ENCODE measurements around the gene DRC3.
A peak's percentile ranks its signal among the peaks of the same experiment; 100 is the strongest.

Gene DRC3

DNA sequence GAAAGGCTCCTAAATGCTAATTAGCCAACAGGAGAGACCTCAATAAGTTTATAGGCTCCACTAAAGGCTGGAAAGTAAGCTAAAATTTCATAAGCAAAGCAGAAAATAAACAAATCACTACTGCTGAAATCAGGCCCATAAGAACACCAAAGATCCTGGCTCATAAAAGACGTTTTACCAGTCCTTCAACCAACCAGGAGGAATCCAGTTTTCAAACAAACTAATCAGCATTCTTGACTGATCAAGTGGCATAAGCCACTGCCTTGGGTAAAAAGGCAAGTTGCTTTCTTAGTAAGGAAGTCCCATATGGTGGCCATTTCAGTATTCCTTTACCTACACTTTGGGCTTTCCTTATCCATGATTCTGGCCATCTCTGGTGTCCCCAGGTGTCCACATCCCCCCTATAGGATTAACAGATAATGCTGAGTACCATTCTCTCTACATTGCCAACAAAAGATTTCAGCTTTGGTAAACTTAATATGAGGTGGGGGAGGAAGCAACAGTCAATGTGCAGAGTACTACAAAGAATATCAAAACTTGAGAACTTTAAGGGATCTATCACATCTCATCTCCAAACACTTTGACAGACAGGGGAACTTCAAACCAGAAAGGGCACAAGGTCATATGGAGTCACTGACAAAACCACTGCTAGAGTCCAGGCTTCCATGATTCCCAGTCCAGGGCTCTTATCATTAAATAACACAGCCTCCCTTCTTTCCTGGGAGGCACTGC, 1.8 kb upstream of the DRC3 start:
- Histone ChIP-seq H3K9me2 (replicated peaks; ENCODE audit: insufficient read depth, low read length) (no peaks in the 10 kb centered on the region), H3K27ac (ENCODE audit: low read length) (no peak overlapping the region), H3K4me3 (ENCODE audit: low read length) (peak overlapping the region; percentile 73), H3K4me2 (ENCODE audit: low read depth, low read length) (peak overlapping the region; percentile 72), H2AFZ (ENCODE audit: low read length) (no peak overlapping the region), H3K36me3 (replicated peaks; ENCODE audit: insufficient read depth, low read length) (no peaks in the 10 kb centered on the region), H3K9me3 (replicated peaks; ENCODE audit: insufficient read depth, low read length) (no peaks in the 10 kb centered on the region), H3F3A (ENCODE audit: insufficient read depth, low read length) (peaks cover 17% of the 10 kb centered on the region), H4K20me1 (ENCODE audit: insufficient read depth, low read length) (no peaks in the 10 kb centered on the region), H3K4me1 (ENCODE audit: low read length) (peaks cover 29% of the 10 kb centered on the region), H3K9ac (ENCODE audit: low read length) (peak overlapping the region; percentile 64; the same call in 1 of the 2 replicates), H3K27me3 (replicated peaks; ENCODE audit: insufficient read depth, low read length) (no peaks in the 10 kb centered on the region), H3K79me2 (ENCODE audit: low read length) (peaks cover 54% of the 10 kb centered on the region)
- no peak for DNase-seq
- TF ChIP-seq, protein P1, sequence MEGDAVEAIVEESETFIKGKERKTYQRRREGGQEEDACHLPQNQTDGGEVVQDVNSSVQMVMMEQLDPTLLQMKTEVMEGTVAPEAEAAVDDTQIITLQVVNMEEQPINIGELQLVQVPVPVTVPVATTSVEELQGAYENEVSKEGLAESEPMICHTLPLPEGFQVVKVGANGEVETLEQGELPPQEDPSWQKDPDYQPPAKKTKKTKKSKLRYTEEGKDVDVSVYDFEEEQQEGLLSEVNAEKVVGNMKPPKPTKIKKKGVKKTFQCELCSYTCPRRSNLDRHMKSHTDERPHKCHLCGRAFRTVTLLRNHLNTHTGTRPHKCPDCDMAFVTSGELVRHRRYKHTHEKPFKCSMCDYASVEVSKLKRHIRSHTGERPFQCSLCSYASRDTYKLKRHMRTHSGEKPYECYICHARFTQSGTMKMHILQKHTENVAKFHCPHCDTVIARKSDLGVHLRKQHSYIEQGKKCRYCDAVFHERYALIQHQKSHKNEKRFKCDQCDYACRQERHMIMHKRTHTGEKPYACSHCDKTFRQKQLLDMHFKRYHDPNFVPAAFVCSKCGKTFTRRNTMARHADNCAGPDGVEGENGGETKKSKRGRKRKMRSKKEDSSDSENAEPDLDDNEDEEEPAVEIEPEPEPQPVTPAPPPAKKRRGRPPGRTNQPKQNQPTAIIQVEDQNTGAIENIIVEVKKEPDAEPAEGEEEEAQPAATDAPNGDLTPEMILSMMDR (IDR thresholded peaks at IDR 0.05; ENCODE audit: low read length) = no peak
- TF ChIP-seq EZH2phosphoT487 (IDR thresholded peaks at IDR 0.05; ENCODE audit: low read length) (no peak), EZH2 (optimal IDR thresholded peaks at IDR 0.05; ENCODE audit: low read depth, low read length) (no peak)

DNA sequence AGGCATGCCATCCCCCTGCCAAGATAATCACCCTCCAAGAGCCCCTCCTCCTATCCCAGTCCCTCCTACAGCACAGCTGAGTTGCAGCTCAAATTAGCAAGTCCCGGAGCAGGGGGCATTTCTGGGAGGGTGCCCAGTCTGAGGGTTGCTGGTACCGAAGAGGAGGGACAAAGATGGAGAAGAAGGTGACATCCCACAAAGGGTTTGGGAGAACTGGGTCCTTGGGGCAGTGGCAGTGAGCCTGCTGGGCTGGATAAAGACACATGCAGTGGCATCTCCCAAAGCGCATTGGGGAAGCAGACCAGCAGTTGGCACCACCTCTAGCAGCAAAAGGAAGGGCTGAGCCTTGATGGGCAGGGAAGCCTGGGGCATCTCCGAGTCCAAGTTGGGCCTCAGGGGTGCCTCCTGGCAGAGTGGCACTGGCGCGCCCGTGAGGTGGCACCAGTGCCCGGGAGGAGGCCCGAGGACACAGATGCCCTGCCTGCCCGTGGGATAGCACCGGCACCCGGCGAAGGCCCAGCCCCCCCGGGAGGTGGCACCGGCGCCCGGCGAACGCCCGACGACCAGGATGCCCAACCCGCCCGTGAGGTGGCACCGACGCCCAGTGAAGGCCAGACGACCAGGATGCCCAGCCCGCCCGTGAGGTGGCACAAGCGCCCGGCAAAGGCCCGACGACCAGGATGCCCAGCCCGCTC, 1.1 kb upstream of the DRC3 start:
- Histone ChIP-seq H2AFZ (ENCODE audit: low read length) (peak overlapping the region; percentile 58), H3K9me3 (replicated peaks; ENCODE audit: insufficient read depth, low read length) (no peaks in the 10 kb centered on the region), H3K4me3 (ENCODE audit: low read length) (peak overlapping the region; percentile 73), H3K4me1 (ENCODE audit: low read length) (peaks cover 23% of the 10 kb centered on the region), H3K9ac (ENCODE audit: low read length) (peak overlapping the region; percentile 64), H3F3A (ENCODE audit: insufficient read depth, low read length) (peaks cover 9% of the 10 kb centered on the region), H3K27ac (ENCODE audit: low read length) (peak overlapping the region; percentile 8; the same call in 1 of the 2 replicates), H4K20me1 (ENCODE audit: insufficient read depth, low read length) (no peaks in the 10 kb centered on the region), H3K27me3 (replicated peaks; ENCODE audit: insufficient read depth, low read length) (no peaks in the 10 kb centered on the region), H3K79me2 (ENCODE audit: low read length) (peaks cover 54% of the 10 kb centered on the region), H3K9me2 (replicated peaks; ENCODE audit: insufficient read depth, low read length) (no peaks in the 10 kb centered on the region), H3K36me3 (replicated peaks; ENCODE audit: insufficient read depth, low read length) (no peaks in the 10 kb centered on the region), H3K4me2 (ENCODE audit: low read depth, low read length) (peak overlapping the region; percentile 72)
- no peak for DNase-seq
- TF ChIP-seq EZH2 (optimal IDR thresholded peaks at IDR 0.05; ENCODE audit: low read depth, low read length) (no peak), EZH2phosphoT487 (IDR thresholded peaks at IDR 0.05; ENCODE audit: low read length) (no peak)
- TF ChIP-seq, protein P1 (IDR thresholded peaks at IDR 0.05; ENCODE audit: low read length) = no peak

DNA sequence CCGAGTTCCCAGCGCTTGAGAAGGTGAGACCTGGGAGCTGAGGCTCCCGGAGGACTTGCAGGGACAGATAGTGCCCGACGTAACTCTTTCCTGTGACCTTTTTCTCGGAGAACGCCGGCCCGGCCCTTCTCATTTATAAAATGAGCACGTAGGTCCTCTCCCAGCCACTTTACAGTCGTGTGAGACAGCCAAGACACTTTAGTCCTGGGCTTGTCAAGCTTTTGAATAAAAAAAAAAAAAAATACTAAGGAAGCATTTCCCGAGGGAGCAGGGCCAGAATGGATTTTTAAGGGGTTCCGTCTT, 241 bp downstream of the DRC3 start:
- peak overlapping the region; percentile 21; the same call in 1 of the 2 replicates for H3K9ac ChIP-seq (ENCODE audit: low read length)
- no peak for DNase-seq
- no peaks in the 10 kb centered on the region for H4K20me1 ChIP-seq (ENCODE audit: insufficient read depth, low read length)
- H3K27ac ChIP-seq (ENCODE audit: low read length) = no peak overlapping the region
- peaks cover 10% of the 10 kb centered on the region for H3K4me1 ChIP-seq (ENCODE audit: low read length)
- H3K4me2 ChIP-seq (ENCODE audit: low read depth, low read length) = peak overlapping the region; percentile 65
- H3K27me3 ChIP-seq (replicated peaks; ENCODE audit: insufficient read depth, low read length) = no peaks in the 10 kb centered on the region
- H3K9me2 ChIP-seq (replicated peaks; ENCODE audit: insufficient read depth, low read length) = no peaks in the 10 kb centered on the region
- peaks cover 43% of the 10 kb centered on the region for H3K79me2 ChIP-seq (ENCODE audit: low read length)
- no peak for TF ChIP-seq EZH2 (optimal IDR thresholded peaks at IDR 0.05; ENCODE audit: low read depth, low read length)
- no peaks in the 10 kb centered on the region for H3F3A ChIP-seq (ENCODE audit: insufficient read depth, low read length)
- H2AFZ ChIP-seq (ENCODE audit: low read length) = peak overlapping the region; percentile 46
- H3K9me3 ChIP-seq (replicated peaks; ENCODE audit: insufficient read depth, low read length) = no peaks in the 10 kb centered on the region
- H3K4me3 ChIP-seq (ENCODE audit: low read length) = peak overlapping the region; percentile 63
- no peaks in the 10 kb centered on the region for H3K36me3 ChIP-seq (replicated peaks; ENCODE audit: insufficient read depth, low read length)

DNA sequence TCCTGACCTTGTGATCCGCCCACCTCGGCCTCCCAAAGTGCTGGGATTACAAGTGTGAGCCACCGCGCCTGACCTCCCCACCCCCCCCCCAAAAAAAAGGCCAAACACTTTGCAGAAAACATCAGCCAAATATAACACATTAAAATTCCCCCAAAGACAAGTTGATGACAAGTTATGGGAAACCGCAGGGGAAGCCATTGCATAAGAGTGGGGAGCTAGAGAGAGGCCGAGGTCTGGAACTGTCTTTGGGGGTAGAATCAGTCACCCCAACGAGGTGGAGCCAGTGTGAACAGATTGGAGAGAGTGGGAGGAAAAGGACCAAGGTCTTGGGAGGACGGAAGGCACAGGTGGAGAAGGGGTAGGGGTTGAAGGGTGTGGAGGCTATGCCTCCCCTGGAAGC, 2.8 kb downstream of the DRC3 start:
- H3K27me3 ChIP-seq (replicated peaks; ENCODE audit: insufficient read depth, low read length) = no peaks in the 10 kb centered on the region
- no peaks in the 10 kb centered on the region for H3F3A ChIP-seq (ENCODE audit: insufficient read depth, low read length)
- H3K4me1 ChIP-seq (ENCODE audit: low read length) = peaks cover 8% of the 10 kb centered on the region
- H3K27ac ChIP-seq (ENCODE audit: low read length) = no peak overlapping the region
- no peaks in the 10 kb centered on the region for H3K36me3 ChIP-seq (replicated peaks; ENCODE audit: insufficient read depth, low read length)
- H3K4me2 ChIP-seq (ENCODE audit: low read depth, low read length) = no peak overlapping the region
- DNase-seq = no peak
- no peaks in the 10 kb centered on the region for H3K9me3 ChIP-seq (replicated peaks; ENCODE audit: insufficient read depth, low read length)
- no peak overlapping the region for H2AFZ ChIP-seq (ENCODE audit: low read length)
- no peaks in the 10 kb centered on the region for H3K9me2 ChIP-seq (replicated peaks; ENCODE audit: insufficient read depth, low read length)
- TF ChIP-seq, protein P1 (IDR thresholded peaks at IDR 0.05; ENCODE audit: low read length) = no peak
- TF ChIP-seq EZH2phosphoT487 (IDR thresholded peaks at IDR 0.05; ENCODE audit: low read length) = no peak
- no peak for TF ChIP-seq EZH2 (optimal IDR thresholded peaks at IDR 0.05; ENCODE audit: low read depth, low read length)
- H3K4me3 ChIP-seq (ENCODE audit: low read length) = no peak overlapping the region
- peaks cover 18% of the 10 kb centered on the region for H3K79me2 ChIP-seq (ENCODE audit: low read length)
- H3K9ac ChIP-seq (ENCODE audit: low read length) = no peak overlapping the region
- no peaks in the 10 kb centered on the region for H4K20me1 ChIP-seq (ENCODE audit: insufficient read depth, low read length)
